ENCODE data around the gene ITIH5.
"Not testable (repeated sequence)": the region's sequence is repeated elsewhere in the genome, so short reads cannot be mapped to it uniquely, and the experiment has no call there.

ITIH5 gene

DNA sequence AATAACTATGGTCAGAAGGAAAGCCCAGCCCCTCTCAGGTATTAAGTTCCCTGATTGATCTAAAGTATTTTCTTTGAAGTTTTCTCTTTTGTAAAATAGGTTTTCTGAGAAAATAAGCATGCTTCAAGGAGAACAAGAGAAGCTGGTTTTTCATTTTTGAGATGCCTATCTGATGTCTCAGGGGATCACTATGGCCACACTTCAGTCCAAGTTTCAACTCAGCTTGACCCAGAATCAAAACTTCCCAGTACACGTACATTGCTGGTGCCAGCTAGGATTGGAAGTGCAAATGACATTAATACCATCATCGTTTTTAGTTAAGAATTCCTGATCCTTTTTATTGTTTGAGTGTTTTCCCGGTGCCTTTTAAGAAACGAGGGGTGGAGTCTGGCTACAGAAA lies 7.2 kb downstream of the ITIH5 start:
- no peak for DNase-seq (ENCODE audit: low read depth)
- TF ChIP-seq POLR2A (IDR thresholded peaks at IDR 0.05; ENCODE audit: extremely low read depth, insufficient read length) (no peak), MYC (IDR thresholded peaks at IDR 0.05; ENCODE audit: low read depth, low read length) (no peak)
- TF ChIP-seq, protein P1, sequence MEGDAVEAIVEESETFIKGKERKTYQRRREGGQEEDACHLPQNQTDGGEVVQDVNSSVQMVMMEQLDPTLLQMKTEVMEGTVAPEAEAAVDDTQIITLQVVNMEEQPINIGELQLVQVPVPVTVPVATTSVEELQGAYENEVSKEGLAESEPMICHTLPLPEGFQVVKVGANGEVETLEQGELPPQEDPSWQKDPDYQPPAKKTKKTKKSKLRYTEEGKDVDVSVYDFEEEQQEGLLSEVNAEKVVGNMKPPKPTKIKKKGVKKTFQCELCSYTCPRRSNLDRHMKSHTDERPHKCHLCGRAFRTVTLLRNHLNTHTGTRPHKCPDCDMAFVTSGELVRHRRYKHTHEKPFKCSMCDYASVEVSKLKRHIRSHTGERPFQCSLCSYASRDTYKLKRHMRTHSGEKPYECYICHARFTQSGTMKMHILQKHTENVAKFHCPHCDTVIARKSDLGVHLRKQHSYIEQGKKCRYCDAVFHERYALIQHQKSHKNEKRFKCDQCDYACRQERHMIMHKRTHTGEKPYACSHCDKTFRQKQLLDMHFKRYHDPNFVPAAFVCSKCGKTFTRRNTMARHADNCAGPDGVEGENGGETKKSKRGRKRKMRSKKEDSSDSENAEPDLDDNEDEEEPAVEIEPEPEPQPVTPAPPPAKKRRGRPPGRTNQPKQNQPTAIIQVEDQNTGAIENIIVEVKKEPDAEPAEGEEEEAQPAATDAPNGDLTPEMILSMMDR (IDR thresholded peaks at IDR 0.05; ENCODE audit: low read depth, low read length): no peak
- TF ChIP-seq, protein P2, sequence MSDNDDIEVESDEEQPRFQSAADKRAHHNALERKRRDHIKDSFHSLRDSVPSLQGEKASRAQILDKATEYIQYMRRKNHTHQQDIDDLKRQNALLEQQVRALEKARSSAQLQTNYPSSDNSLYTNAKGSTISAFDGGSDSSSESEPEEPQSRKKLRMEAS (IDR thresholded peaks at IDR 0.05; ENCODE audit: low read depth, low read length): no peak
- H3K4me3 ChIP-seq (ENCODE audit: low read depth, low read length): no peak overlapping the region

DNA sequence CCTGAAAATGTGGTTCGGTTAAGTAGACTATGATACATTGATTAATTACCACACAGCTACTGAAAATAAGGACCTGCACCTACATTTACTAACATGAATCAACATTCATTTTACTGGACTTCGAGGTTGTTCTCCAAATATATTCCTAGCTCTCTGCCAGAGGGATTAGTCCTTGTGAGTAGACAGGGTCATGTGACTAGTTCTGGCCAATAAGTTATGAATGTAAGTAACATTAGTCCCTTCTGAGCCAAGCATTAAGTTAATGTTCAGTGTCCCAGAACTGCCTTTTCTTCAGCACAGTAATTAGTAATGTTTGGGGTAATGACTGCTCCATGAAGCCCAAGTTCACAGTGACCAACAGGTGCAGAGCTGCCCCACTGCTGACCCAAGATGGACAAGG lies 9.2 kb downstream of the ITIH5 start:
- no peak for DNase-seq (ENCODE audit: low read depth)
- no peak overlapping the region for H3K4me3 ChIP-seq (ENCODE audit: low read depth, low read length)
- TF ChIP-seq MYC (IDR thresholded peaks at IDR 0.05; ENCODE audit: low read depth, low read length) (no peak), POLR2A (IDR thresholded peaks at IDR 0.05; ENCODE audit: extremely low read depth, insufficient read length) (no peak)
- TF ChIP-seq, protein P2 (IDR thresholded peaks at IDR 0.05; ENCODE audit: low read depth, low read length): no peak
- TF ChIP-seq, protein P1 (IDR thresholded peaks at IDR 0.05; ENCODE audit: low read depth, low read length): no peak

DNA sequence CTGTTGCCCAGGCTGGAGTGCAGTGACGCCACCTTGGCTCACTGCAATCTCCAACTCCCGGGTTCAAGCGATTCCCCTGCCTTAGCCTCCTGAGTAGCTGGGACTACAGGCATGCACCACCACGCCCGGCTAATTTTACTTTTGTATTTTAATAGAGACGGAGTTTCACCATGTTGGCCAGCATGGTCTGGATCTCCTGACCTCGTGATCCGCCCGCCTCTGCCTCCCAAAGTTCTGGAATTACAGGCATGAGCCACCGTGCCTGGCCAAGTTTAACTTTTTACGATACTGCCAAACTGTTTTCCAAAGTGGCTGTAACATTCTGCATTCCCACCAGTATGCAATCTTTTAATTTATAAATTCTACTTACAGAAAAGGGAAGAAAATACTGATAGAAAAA lies 9.7 kb downstream of the ITIH5 start:
- not testable (repeated sequence) for DNase-seq (ENCODE audit: low read depth); H3K4me3 ChIP-seq (ENCODE audit: low read depth, low read length)

DNA sequence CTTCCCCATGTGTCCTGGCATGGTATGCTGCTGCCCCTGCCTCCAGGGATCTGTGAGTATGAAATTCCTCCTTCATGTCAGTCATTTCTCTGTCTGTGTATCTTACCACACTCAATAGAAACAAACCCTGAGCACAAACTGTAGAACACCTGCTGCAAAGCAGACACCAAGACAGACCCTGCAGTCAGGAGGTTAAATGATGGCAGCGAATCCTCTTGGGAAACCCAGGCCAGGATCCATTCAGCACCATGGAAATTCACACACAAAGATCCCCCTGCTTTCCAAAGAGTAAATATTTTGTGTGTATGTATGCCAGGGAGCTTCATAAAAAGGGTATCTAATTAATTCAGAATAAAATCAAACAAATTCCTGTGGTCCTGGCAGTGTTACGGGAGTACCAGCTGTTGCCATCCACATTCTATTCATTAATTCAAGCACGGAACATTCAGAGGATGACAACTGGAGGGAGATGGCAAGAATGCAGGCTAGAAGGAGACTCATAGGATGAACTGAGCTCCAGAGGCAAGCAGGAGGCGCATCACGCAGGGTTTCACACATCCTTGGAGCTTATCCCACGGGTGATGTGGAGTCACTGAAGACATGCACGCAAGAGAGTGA lies 14.8 kb downstream of the ITIH5 start:
- no peak for DNase-seq (ENCODE audit: low read depth)
- TF ChIP-seq MYC (IDR thresholded peaks at IDR 0.05; ENCODE audit: low read depth, low read length) (no peak), POLR2A (IDR thresholded peaks at IDR 0.05; ENCODE audit: extremely low read depth, insufficient read length) (no peak)
- TF ChIP-seq, protein P1 (IDR thresholded peaks at IDR 0.05; ENCODE audit: low read depth, low read length): no peak
- TF ChIP-seq, protein P2 (IDR thresholded peaks at IDR 0.05; ENCODE audit: low read depth, low read length): no peak
- H3K4me3 ChIP-seq (ENCODE audit: low read depth, low read length): no peak overlapping the region

DNA sequence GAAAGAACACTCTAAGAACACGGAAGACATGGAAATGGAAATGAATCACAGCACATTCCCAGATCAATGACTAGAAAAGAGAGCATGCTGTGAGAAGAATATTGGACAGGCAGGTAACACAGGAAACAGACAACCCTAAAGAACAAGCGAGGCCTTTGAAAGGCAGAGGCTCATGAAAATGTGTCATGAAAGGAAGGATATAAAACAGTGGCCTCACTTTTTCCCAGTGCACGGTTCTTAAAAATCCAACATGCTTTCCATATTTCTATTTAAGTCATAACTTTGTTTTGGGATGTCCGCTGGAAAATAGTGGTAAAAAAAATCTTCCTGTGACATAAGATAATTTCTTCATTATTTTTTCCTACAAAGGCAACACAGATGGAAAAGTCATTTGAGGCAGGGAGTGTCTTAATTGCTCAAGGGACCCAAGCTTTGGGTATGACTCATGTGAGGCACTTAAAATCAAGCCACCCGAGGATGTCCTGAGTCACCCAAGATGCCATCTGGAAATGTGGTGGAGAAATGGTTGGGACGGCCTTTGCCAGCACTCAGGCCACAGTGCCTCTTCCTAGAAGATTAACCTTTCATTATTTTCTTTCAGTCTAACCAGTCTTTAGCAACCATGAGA lies 17.0 kb downstream of the ITIH5 start:
- peak; percentile 44 for DNase-seq (ENCODE audit: low read depth)
- TF ChIP-seq MYC (IDR thresholded peaks at IDR 0.05; ENCODE audit: low read depth, low read length) (no peak), POLR2A (IDR thresholded peaks at IDR 0.05; ENCODE audit: extremely low read depth, insufficient read length) (no peak)
- TF ChIP-seq, protein P2 (IDR thresholded peaks at IDR 0.05; ENCODE audit: low read depth, low read length): no peak
- TF ChIP-seq, protein P1 (IDR thresholded peaks at IDR 0.05; ENCODE audit: low read depth, low read length): no peak
- H3K4me3 ChIP-seq (ENCODE audit: low read depth, low read length): no peak overlapping the region

DNA sequence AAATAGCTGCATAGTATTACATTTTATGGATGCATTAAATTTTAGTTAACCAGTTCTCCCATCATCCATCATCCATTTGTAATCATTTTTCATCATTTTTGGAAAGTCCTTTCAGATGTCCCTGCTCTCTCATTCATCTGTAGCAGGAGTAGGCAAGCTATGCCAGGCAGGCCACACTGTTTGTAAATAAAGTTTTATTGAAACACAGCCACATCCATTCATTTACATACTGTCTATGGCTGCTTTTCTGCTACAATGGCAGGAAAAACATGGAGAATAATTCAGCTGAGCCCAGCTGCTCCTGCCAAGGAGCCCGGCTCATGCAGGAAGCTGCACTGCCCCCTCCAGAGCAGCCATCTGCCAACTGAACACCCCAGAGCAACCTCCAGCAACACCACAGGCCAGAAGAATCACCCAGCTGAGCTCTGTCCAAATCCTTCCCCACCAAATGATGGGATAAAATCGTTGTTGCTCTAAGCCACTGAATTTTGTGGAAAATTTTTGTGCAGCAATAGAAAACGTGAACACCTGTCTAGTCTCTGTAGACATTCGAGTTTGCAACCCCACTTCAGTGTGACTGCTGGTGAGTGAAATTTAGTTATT lies 19.6 kb downstream of the ITIH5 start:
- no peak for TF ChIP-seq MYC (IDR thresholded peaks at IDR 0.05; ENCODE audit: low read depth, low read length)
- TF ChIP-seq, protein P1 (IDR thresholded peaks at IDR 0.05; ENCODE audit: low read depth, low read length): no peak
- TF ChIP-seq, protein P2 (IDR thresholded peaks at IDR 0.05; ENCODE audit: low read depth, low read length): no peak
- no peak for TF ChIP-seq POLR2A (IDR thresholded peaks at IDR 0.05; ENCODE audit: extremely low read depth, insufficient read length)
- H3K4me3 ChIP-seq (ENCODE audit: low read depth, low read length): no peak overlapping the region
- DNase-seq (ENCODE audit: low read depth): no peak

Measured in NB4 (cell line).